Measurements from ENCODE around the gene ARHGAP10.

ARHGAP10 gene

DNA sequence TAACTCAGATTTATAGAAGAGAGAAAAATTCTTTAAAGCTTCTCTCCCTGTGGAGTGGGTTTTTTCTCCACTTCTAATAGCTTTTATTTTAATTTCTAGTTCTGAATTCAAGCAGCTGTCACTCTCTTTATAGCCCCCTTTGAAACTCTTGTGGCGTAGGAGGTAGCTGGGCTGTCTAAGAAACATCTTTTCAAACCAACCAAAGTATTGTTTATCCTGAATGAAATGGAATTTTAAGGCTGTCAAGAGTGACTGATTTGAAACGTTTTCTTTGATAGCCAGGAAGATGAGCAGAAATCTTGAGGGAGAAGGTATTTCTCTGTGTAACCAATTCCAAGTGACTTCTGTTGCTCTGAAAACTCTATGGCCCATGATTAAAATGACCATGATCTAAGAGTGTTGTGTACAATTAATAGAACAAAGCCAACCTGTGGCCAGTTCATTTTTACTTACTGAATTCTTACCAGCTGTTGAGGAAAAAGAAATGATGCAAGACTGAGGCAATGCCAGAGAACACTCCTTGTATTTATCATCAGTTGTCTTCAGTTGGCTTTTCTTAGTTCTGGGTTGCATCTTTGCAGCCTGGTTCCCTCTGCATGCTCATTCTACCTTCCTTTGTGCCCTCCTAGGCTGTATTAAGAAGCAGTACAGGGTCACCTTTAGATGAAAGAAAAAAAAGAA, 298.4 kb downstream of the ARHGAP10 start:
- DNase-seq (ENCODE audit: low read depth in 2 of 2): no peak

DNA sequence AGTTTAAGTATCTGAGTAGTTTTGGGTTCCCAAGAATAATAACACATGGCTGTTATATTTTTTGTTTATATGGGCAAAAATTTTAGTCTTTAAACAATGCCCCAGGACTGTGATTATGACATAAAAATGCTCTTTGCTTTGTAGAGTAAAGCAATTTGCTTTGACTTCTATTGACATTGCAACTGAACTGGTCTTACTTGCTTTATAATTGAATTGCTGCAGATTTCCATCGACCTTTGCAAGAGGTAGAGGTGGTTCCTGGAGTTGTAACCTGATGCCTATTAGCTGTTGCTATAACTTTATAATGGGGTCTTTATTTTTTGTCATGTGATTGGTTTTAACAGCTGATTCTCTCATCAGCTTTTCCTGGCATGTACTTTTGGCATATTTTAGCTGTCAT, 302.9 kb downstream of the ARHGAP10 start:
- no peak for DNase-seq (ENCODE audit: low read depth in 2 of 2)

DNA sequence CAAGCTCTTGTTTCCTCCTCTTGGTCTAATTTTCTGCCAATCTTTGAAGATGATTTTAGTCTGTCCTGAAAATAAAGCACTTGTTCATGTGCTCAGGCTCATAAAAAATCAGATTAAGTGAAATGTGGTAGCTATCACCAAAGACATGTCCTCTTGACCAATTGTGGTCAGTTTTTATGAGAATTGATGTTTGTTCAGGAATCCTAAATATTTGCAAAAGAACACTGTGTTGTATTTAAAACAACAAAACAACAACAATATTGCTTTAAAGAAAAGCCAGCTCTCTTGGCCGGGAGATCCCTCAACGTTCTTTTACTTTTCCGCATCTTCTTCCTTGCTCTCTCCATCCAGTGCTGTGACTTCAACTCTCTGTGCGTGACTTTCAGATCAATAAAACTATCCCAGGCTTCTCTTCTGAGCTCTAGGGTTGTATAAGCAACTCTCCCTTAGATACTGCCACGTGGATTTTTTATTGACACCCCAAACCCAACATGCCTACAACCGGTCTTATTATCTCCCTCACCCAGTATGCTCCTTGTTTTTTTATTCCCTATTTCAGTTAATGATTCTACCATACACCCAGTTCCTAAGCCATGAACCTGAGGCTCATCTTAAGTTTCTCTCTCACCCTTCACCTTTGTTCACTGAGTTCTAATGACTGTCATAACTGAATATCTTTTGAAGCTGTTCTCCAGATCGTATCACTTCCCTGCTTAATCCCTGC, 309.9 kb downstream of the ARHGAP10 start:
- no peak for DNase-seq (ENCODE audit: low read depth in 2 of 2)

DNA sequence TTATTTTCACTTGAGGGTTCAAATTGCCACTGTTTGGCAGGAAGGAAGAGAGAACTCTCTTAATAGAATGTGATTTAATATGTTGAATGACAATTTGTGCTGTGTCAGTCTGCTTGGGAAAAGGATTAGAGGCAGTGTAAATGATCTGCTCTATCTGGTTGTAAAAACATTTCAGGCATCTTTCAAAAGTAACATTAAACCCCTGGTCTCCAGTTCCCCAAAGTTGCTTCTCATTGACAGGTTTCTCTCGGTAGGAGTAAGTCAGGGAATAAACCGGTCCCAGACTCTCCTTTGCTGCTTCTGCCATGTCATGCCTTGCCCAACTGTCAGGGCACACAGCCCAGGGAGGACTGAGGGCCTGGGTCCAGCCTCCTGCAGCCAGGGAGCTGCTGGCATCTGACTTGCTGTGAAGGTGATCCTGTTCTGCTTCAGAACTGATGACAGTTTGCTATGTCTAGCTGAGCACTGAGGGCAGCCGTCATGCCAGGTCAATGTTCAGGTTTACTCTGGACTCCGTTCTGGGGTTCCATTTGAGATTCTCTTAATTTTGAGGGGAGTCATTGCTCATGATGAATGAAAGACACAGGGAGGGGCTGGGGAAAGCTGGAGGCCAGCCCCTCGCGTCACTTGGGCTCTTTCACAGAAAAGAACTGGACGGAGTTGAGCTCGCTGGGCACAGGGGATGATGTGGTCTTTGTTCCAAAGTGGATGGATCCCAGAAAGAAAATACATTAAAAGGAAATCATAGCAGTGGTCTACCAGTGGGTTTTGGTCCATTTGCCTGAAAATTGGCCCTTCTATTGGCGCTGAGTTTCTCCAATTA, 312.4 kb downstream of the ARHGAP10 start:
- DNase-seq (ENCODE audit: low read depth in 2 of 2): no peak

DNA sequence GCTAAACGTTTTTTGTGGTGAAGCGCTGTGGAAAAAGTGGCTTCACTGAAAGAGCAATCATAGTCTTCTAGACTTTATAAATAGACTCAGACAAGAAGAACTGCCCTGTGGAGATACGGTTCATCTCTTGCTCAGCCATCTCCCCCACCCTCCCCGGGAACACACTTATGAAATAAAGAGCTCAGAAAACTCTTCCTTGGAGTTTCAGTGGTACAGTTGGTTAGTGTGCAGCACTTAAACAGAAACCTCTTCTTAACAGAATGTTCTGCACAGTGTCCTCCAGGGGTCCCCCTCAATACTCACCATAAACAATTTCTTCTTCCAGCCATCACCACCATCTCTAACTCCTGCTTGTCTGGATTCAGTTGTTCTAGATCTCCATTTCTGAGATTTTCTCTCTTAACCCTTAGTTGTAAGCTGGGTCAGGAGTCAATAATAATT, 313.0 kb downstream of the ARHGAP10 start:
- DNase-seq (ENCODE audit: low read depth in 2 of 2): no peak

DNA sequence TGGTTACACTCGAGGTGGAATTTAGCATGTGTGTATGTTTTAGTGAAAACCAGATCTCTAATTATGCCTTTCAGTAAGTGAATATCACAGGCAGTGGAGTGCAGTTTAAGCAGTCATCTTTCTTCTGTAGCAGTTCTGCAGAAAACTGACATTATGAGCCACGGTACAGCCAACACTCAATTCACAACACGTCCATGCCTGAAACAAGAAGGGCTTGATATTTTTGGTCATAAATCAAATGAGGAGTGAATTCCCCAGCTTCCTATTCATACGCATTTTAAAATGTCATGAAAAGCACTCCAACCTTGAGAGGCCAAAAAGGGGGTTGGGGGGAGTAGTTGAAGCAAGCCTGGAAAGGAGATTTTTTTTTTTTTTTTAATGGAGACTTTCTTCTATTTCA, 316.7 kb downstream of the ARHGAP10 start:
- no peak for DNase-seq (ENCODE audit: low read depth in 2 of 2)

DNA sequence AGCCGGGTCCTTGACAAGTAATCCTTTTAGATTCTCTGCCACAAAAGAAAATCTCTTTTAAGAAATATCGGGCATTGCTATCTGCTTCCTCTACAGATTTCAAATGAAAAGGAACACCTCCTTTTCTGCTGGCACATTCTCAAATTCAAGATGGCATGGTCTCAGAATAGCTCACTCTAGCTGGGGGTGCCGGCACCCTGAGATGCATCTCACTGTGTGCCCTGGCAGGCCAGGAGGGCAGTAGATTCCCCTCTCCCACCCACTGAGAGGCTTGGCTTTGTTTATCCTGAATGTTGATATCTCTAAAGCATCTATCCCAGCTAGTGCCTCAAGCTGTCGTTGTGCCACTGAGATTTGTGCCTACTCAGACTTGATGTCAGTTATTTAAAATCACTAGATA, 319.5 kb downstream of the ARHGAP10 start:
- no peak for DNase-seq (ENCODE audit: low read depth in 2 of 2)

DNA sequence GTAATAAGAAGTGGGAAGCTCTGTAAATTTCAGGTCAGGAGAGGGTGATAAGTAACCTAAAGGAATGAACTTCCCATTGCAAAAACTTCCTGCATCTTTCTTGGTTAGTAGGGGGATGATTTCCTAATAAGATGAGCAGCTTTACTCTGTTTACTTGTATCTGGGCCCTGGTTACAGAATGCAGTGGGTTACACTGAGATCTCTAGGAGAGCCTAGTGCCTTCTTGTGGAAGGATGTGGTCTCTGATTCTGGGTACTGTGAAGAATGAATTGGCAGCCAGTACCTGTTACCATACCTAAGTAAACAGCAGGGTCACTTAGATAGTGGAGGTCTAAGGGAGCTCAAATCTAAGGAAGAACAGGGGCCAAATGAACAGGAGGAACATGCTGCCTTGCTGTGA, 320.6 kb downstream of the ARHGAP10 start:
- no peak for DNase-seq (ENCODE audit: low read depth in 2 of 2)

DNA sequence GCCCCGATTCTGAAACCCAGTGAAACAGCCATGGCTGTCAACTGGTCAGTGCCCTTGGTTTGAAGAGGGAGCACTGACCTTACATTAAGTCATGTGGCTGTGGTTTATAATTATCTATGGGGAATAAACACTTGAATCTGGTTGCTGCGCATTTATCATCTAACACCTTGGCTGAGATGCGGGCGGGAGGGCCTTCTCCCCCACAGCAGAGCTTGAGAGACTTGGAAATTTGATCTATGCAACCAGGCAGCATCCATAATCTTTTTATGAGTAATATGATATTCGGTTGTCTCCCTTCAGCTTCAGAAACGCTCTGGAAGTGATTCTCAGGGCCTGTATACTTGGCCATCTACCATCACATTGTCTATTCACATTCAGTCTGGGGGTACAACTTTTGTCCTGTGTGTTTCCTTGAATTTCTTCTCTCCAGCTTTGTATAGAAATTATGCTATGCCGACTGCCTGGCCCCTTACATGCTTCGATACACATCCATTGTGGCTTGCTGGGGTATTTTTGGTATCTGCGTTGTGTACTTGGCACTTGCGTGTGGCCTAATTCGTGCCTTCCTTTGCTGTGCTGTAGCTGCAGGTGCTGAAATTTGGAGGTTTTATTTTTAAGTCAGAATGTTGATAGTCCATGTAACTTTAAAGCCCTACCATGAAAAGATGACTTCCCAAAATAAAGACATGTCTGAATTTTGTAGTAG, 321.6 kb downstream of the ARHGAP10 start:
- no peak for DNase-seq (ENCODE audit: low read depth in 2 of 2)

DNA sequence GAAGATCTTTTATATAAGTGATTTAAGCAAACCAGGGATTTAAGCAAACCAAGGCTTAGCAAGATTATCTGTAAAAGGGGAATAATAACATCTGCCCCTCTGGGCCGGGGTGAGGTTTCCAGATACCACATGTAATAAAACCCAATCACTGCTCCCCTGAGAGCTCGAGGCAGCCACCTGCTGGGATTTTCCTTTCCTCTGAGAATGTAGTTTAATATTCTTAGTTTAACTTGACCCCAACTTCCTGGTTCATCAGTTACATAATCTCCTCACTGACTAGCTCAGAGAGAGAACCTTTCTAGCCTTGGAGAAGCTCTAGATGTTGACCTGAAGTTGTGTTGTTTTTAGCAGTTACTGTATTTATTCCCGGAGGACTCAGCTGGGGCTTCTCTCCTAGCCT, 322.4 kb downstream of the ARHGAP10 start:
- no peak for DNase-seq (ENCODE audit: low read depth in 2 of 2)

DNA sequence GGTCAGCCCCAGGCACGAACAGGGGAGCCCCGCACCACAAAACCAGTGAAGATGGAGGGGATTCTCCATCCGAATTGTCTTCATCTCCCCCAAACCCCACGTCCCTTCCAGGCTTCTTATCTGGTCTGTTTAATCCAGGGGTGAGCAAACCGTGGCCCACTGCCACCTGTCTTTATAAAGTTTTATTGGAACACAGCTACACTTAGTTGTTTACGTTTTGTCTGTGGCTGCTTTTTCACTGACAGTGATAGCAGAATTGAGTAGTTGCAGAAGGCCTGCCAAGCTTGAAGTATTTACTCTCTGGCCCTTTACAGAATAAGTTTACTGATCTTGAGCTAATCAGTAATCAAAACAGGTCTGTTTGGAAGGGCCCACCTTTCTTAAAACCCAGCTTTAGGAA, 324.0 kb downstream of the ARHGAP10 start:
- DNase-seq (ENCODE audit: low read depth in 2 of 2): no peak

DNA sequence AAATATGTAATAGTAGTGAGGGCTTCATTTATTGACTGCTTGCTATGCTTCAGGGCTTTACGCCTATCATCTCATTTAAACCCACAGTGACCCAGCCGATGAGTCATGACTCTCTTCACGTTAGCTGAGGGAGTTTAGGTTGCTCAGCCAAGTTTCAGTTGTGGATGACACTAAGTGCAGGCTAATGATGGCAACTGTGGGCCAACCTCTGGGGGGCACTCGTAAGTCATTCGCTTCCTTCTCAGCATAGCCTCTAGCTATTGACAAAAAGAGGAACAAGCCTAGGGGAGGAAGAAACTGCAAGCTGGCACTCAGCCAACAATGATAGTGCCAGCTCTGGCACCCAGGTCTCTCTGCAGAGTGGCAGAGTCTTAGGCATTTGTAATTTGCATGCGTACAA, 325.0 kb downstream of the ARHGAP10 start:
- peak; percentile 27 to 28 for DNase-seq (ENCODE audit: low read depth in 2 of 2)

DNA sequence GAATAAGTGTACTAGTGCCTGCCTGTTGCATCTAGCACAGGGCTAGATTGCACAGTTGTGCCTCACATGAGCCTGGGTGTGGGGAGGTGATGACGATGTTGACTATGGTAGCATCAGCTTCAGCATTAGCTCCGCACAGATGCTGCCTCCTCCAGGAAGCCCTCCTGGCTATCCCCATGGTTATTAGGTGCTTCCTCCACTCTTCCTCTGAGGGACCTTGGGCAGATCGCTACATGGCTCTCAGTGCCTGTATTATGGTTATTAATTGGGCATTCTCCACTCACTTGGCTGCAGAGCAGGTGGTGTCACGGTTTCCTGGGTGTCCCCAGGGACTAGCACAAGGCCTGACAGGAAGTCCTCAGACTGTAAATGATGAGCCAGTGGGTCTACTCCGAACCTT, 325.6 kb downstream of the ARHGAP10 start:
- no peak for DNase-seq (ENCODE audit: low read depth in 2 of 2)

DNA sequence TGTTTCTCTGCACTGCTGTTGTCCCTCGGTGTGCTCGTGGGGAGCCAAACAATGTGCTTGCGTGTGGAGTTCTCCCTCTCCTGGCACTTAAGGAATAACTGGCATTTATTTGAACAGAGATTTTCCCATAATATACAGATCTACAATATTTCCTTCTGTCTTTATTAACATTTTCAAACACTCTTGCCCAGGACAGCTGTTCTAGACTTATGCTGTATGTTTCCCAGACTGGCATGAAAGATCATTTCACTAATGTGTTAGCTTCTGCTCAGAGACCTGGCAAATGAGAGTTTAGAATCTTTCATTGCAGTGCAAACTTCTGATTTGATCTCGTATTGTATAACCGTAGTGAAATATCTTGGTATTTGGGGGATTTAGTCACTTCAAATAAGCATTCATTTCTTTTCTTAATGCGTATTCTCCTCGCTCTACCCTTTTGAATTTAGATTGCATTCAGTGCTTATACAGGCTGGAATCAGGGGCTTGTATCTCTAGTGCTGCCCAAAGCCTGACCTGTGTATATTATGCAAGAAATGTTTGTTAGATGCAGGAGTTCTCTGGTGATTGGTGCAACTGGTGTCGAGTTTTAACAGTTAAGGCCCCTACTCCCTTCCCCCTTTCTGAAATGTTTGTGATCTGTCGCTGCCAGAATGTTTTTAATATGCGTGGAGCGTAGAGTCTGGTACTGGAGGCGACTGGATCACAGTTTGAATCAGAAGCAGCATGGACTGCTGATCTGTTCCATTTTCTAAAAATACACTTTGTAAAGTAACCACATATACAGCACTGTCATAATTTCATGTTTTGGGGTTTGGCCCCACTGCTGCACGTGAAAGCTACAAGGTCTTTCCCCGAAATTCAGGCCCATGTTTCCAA, 326.3 kb downstream of the ARHGAP10 start:
- DNase-seq (ENCODE audit: low read depth in 2 of 2): no peak

DNA sequence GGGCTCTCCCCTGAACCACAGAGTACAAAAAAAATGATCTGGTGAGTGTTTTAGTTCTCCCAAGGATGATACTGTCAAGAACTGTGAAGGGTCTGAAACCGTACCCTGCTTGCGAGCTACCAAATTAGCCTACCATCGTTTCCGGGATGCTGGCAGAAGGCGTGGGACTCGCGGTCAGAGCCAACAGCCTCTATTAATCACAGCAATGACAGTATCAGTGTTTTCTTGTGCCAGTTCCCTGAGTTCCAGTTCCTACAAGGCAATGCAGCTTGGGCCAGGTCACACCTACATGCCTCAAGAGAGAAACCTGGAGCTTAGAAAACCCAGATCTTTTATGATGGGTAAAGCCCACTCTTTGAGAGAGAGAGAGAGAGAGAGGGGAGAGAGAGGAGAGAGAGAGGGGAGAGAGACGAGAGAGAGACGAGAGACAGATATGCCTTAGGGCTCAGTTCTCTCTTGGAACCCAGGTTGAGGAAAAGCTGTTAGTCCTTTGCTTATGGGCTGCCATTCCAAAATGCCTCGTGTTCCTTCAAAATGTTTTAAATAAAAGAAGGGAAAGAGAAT, 327.8 kb downstream of the ARHGAP10 start:
- no peak for DNase-seq (ENCODE audit: low read depth in 2 of 2)

DNA sequence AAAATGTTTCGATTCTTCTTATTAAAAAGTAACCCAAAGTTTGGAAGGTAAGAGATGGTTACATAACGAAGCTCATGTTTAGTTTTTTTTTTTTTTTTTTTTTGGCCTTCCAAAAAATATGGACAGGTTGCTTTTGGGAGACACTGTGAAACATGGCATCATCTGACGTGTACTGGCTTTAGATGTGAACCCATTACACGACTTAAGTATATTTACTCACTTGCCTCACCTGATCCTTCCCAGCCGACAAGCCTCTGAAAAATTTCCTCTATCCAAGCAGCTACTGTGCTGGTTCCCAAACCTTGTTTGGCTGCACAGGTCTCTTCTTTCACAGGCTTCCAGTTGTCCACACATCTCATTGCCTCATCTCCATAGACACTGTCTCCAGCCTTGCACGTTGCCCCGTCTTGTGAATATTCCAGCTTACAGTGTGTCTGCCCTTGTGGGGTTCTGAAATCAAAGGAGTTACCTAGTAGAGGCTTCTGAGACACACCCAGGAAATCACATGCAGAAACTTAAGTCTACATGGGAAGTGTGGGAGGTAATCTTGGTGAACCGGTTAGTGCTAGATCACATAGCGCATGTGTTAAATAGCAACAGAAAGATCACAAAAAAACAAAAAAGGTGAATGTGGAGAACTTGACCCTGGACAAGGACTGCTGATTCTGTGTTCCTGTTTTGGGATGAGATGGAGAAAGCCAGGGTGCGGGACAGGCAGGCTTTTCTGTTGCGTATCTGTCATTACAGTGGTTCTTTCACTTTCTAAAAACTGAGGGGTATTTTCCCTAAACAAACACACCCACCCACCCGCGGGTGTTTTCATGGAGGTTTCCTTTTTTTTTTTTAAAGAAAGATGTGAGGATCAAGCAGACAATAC, 328.6 kb downstream of the ARHGAP10 start:
- DNase-seq (ENCODE audit: low read depth in 2 of 2): no peak

DNA sequence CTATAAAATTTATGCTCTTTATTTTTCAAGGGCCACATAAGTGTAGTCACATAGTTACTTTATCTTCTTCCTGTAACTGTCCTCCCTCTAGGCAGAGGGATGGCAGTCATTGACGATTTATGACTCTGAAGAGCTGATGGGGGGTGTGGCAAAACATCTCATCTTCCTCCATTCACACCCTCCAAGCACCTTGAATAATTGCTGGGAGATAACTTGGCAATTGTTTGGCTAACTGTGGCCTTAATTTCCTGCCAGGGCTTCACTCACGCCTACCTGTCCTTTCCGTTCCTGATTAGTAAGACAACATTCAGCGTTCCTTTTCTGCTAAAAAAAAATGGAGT, 329.2 kb downstream of the ARHGAP10 start:
- no peak for DNase-seq (ENCODE audit: low read depth in 2 of 2)

DNA sequence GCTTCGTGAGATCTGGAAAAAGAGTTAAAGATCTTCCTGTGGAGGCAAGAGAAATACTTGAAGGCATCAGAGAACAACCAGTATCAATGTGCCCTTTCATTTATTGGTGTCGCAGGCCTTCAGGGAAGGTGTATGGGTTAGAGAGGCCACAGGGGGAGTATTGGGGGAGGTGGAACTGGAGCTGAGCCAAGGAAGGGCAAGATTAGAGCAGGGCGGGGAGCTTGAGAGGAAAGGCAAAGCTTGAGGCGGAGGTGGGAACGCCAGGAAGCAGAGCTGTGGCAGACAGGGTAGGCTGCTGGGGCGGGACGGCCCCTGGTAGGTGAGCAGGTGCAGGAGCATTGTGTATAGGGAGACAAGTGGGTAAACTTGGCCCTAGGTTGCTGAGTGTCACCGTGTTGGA, 329.9 kb downstream of the ARHGAP10 start:
- DNase-seq (ENCODE audit: low read depth in 2 of 2): no peak

DNA sequence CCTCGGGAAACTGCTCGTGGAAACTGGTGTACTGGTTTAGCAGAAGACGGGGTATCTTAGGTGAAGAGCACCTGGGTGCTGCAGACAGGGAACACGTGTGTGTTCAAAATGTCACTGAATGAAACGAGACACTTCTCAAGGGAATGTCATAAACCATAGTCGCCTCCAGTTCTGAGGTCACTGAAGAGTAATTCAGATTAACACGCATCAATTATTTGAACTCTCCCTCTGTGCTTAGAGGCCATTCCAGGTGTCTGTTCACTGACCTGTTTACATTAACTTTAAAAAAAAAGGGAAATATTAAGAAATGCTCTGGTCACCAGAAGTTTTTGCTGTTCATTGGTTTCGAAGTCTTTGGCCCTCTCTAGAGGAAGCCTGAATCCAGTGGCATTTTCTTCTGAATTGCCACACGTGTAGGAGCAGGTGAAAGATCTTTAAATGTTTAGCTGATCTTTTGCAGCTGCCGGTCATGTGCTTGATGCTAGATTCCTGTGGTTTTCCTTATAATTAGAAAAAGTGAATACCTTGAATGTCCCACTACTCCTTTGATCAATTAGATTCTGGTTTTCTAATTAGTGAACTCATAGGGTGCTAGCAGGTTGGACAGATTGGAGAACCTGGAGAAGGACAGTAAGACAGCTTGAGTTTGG, 330.5 kb downstream of the ARHGAP10 start:
- DNase-seq (ENCODE audit: low read depth in 2 of 2): no peak
